GM19467 (cell line): ENCODE results near the gene TLK1.
"Not testable (repeated sequence)": the region's sequence is repeated elsewhere in the genome, so short reads cannot be mapped to it uniquely, and the experiment has no call there.

Experiments
- ATAC-seq: cut with Tn5 transposase; IDR thresholded peaks from one replicate; pipeline ENCODE4 v1.9.1; 2021; ENCODE audit warnings: mild to moderate bottlenecking, moderate library complexity; ENCODE audit not compliant: unreplicated experiment

Gene TLK1

GRCh38 chr2:171169839-171170238, 9.1 kb upstream of the TLK1 start:
- no peak for ATAC-seq

DNA sequence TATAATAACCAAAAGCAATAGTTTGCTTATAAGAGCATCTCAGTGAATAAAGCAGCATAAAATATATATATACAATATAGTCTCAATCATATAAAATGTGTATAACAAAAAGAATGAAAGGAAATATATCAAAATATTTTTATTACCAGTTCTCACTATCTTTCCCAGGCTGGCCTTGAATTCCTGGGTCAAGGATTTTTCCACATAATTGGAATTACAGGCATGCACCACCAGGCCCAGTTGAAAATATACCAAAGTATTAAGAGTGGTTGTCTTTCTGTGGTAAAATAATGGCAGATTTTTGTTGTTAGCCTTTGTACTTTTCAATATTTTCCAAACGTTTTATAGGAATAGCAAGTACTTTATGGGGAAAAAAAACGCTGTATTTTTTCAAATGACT, 8.6 kb upstream of the TLK1 start:
- ATAC-seq = no peak

DNA sequence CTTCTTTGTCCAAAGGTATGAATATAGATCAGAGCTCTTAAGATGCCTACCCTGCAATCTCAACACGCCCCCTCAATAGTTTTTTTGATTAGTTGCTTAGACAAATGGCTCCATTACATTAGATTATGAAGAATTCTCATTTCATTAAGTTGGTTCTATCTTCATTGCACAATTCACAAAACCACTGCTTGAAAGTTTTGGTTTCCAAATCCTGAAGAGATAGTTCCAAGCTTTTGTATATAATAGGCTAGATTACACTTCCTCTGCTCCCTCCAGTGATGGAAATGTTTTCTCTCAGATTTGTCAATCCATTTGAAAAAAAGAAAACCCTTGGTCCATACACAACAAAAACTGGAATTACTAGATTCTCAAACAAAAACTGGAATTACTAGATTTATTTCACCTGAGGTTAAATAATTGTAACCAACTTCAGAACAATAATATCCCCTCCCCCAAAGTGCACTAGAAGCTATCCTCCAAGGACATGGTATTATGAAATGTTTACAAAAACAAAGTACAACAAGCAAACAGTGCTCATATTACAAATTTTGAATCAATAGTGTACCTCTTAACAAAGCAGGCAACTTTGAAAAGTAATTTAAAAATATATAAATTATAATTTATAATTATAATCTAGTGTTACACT, 6.8 kb upstream of the TLK1 start:
- ATAC-seq = no peak

DNA sequence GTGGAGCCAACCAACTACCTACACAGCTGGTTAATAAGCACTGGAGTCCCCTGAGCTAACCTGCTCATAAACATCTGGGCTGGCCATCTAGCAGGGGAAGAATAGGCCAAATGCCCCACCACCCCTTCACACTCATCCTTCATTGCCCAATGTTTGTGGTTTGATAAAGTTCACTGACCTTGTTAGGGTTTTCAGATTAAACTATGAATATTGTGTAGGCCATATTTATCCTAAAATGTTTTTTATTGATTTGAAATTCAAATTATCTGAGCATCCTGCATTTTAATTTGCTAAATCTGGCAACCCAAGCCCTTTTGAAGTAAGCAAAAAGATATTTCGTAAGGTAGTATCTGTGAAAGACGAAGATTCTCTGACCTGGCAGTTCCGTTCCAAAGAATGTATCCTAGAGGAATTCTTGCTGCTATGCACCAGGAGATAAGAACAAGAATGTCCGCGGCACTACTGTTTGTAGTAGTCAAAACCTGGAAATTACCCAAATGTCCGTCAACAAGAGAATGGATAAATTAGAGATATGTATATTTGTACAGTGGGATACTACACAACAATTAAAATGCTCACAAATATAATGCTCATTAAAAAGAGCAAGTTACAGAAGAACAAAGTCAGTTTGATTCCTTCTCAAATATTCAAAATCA, 5.8 kb upstream of the TLK1 start:
- no peak for ATAC-seq

DNA sequence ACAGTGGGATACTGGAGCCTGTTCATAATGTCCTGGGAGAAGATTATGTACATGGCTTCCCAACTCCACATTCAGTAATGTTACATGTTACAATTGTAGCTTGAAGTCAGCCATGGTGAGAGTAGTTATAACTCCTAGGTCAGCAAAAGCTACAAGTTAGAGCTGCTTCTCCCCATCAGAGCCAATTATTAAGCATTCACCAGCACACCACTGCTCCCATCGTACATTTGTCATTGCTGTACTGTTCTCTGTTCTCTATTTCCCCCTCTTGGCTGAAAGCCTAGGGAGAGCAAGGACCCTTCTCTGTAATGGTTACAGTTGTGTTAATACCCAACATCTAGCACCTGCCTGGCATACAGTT, 5.3 kb upstream of the TLK1 start:
- no peak for ATAC-seq

DNA sequence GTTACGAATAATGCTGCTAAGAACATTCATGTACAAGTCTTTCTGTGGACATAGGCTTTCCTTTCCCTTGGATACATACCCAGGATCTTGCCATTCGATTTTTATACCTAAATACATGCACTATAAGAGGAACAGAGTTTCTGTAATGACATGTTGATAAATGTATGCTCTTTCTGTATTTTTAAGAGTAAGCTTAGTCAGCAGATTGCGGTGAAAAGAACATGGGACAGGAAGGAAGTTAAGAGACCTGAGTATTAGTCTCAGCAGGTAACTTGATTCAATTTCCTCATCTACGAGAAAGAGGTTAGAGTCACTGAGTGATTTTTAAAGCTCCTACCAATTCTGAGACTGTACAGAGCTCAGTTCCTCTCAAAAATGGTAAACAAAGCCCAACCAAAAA, 2.6 kb upstream of the TLK1 start:
- ATAC-seq = no peak

GRCh38 chr2:171162522-171163197, 2.0 kb upstream of the TLK1 start:
- not testable (repeated sequence) for ATAC-seq

- peak; percentile 52 for ATAC-seq
Measured at GRCh38 chr2:171160956-171161740, 455 bp upstream of the TLK1 start.

- peak; percentile 4 for ATAC-seq
Measured at GRCh38 chr2:171159372-171160118, 1.1 kb downstream of the TLK1 start.

DNA sequence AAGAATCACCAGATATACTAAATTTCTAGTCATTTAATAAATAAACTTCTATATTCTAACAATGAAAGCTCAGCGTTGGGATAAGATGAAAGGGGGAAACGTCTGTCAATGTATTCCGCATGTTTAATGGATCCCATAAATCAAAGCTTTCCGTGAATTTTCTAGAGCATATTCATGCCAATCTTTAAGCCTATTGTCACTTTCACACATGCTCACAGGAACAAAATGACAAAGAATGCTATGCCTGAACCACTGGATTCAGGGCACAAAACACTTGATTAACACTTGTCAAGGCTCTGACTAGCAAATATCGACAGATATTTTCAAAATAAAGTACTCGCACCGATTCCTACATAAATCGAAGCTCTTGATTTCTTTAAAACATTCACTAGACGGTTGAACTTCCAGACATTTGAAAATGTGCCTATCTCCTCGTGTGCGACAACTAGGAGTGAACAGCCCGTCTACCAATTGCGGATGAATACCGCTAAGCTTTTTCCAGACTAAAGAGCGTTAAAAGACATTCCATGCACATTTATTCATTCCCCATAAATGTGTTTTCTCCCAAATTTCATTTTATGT, 1.8 kb downstream of the TLK1 start:
- ATAC-seq = no peak

- no peak for ATAC-seq
Measured at GRCh38 chr2:171158036-171158789, 2.5 kb downstream of the TLK1 start.

- ATAC-seq = no peak
Measured at GRCh38 chr2:171157109-171157500, 3.6 kb downstream of the TLK1 start.

- no peak for ATAC-seq
Measured at GRCh38 chr2:171154348-171154747, 6.3 kb downstream of the TLK1 start.

DNA sequence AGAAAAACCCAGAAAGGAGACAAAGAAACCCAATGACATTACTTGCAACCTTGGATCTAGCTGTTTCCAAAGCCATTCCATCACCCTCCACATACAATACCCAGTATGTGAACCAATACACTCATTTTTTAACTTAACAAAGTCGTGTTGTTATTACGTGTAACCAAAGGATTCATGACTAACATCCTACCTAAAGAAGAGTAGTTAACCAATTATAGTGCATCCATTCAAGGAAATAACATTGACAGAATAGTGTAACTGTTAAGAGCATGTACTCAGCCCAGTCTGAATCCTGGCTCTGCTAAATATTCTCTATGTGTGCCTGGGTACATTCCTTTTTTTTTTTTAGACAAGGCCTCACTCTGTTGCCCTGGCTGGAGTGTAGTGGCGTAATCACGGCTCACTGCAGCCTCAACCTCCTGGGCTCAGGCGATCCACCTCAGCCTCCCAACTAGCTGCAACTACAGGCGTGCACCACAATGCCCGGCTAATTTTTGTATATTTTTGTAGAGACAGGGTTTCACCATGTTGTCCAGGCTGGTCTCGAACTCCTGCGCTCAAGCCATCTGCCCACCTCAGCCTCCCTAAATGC, 9.9 kb downstream of the TLK1 start:
- ATAC-seq = no peak

DNA sequence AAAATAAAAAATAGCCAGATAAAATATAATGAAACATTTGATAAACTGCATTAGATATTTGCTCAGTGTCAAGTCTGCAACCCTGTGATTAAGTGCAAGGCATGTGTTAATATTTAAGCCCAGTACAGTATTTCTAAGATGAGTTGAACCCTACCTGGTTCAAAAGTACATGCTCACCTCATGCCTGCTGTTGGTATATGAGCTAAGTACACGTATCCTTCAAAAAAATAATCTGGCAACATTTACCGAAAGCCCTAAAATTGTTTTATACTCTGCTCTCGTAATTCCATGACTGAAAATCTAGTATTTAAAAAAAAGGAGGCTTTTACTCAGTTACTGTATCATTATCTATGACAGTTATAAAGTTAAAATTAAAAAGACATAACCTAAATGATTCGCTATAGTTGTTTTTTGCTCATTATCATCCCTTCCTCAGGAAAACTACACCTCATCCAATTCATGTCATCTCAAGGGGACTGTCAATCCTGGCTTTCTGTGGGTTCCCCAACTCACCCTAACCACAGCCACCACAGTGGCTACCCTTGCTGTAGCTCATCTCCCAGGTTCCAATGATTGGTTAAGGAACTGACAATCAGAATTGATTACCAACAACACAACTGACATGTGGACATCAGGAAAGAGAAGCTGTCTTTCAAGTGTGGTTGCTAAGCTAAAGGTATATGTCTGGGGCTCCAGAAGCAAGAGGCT, 10.6 kb downstream of the TLK1 start:
- no peak for ATAC-seq

- no peak for ATAC-seq
Measured at GRCh38 chr2:171149171-171149938, 11.3 kb downstream of the TLK1 start.

DNA sequence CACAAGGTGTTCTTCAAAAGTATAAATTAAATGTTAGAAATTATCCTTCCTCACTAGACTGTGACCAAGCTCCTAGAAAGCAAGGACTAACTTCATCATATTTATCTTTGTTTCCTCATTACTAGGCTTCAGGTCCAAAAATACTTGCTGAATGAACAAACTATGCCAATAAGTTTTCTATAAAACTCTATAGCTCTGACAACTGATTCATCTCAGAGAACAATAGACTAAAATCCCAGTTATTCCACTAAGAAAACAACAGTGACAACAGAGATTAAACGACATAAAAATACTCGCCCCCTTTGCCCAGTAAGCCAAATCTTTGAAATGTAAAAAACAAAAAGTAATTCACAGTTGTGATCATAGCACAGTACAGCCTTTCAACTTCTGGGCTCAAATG, 13.6 kb downstream of the TLK1 start:
- ATAC-seq = no peak

DNA sequence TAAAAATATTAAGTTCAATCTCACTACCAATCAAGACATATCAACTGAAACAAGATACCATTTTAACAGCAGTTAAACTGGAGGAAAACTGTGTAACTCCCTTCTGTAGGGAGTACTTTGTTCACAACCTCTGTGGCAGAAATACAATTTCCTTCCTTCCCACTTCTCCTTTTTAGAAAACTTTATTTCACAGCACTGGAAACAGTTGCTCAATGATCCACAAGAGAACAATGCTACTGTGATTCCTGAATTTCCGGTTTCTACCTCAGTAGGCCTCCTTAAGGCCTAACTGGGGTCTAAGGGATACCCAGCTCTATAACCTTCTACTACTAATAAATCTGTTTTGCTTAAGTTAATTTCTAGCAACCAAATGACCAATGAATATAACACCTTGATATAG, 14.1 kb downstream of the TLK1 start:
- no peak for ATAC-seq
